Measurements from ENCODE around the gene MFSD6.

The MFSD6 gene

DNA sequence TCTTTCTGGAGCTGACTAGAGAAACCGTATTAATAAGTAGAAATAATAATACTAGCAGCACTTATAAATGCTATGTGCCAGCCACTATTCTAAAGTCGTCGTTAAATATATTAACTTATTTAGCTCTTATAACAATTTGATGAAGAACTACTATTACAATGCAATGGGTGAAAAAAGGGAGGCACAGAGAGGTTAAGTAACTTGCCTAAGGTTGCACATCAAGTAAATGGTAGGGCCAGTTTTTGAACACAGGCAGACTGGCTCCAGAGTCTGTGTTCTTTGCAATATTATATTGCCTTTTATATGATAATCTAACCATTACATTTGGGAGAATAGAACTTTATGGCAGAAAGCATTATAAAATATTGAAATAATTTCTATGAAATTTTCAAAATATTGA is 47.2 kb upstream of the MFSD6 start:
- H3K4me3 ChIP-seq (ENCODE audit: low read length), result no peak overlapping the region
- no peaks in the 10 kb centered on the region for H3F3A ChIP-seq (ENCODE audit: control insufficient read depth, insufficient read depth)
- no peaks in the 10 kb centered on the region for H3K4me1 ChIP-seq (ENCODE audit: control insufficient read depth, low read length)
- H3K27me3 ChIP-seq (ENCODE audit: control insufficient read depth, low read length), result no peaks in the 10 kb centered on the region
- H3K4me2 ChIP-seq (ENCODE audit: low read length), result no peak overlapping the region
- no peaks in the 10 kb centered on the region for H3K9me3 ChIP-seq (ENCODE audit: control insufficient read depth, insufficient read depth, low read length)
- H3K36me3 ChIP-seq (ENCODE audit: control insufficient read depth, low read length), result no peaks in the 10 kb centered on the region
- no peaks in the 10 kb centered on the region for H3K79me2 ChIP-seq (ENCODE audit: control insufficient read depth, low read length)
- H3K27ac ChIP-seq (ENCODE audit: low read depth, low read length), result no peak overlapping the region
- no peaks in the 10 kb centered on the region for H3K9me2 ChIP-seq (replicated peaks; ENCODE audit: control insufficient read depth, low read length)
- H4K20me1 ChIP-seq (ENCODE audit: control insufficient read depth, insufficient read depth, low read depth, low read length), result no peaks in the 10 kb centered on the region
- no peak for TF ChIP-seq EZH2phosphoT487 (IDR thresholded peaks at IDR 0.05; ENCODE audit: borderline replicate concordance, low read length)
- TF ChIP-seq, protein P1, sequence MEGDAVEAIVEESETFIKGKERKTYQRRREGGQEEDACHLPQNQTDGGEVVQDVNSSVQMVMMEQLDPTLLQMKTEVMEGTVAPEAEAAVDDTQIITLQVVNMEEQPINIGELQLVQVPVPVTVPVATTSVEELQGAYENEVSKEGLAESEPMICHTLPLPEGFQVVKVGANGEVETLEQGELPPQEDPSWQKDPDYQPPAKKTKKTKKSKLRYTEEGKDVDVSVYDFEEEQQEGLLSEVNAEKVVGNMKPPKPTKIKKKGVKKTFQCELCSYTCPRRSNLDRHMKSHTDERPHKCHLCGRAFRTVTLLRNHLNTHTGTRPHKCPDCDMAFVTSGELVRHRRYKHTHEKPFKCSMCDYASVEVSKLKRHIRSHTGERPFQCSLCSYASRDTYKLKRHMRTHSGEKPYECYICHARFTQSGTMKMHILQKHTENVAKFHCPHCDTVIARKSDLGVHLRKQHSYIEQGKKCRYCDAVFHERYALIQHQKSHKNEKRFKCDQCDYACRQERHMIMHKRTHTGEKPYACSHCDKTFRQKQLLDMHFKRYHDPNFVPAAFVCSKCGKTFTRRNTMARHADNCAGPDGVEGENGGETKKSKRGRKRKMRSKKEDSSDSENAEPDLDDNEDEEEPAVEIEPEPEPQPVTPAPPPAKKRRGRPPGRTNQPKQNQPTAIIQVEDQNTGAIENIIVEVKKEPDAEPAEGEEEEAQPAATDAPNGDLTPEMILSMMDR (IDR thresholded peaks at IDR 0.05; ENCODE audit: low read depth, low read length, poor library complexity, severe bottlenecking), result no peak

GRCh38 chr2:190361572-190361971 is 46.6 kb upstream of the MFSD6 start:
- H3F3A ChIP-seq (ENCODE audit: control insufficient read depth, insufficient read depth), result no peaks in the 10 kb centered on the region
- H3K79me2 ChIP-seq (ENCODE audit: control insufficient read depth, low read length), result no peaks in the 10 kb centered on the region
- H3K4me1 ChIP-seq (ENCODE audit: control insufficient read depth, low read length), result no peaks in the 10 kb centered on the region
- no peak overlapping the region for H3K4me2 ChIP-seq (ENCODE audit: low read length)
- H3K27me3 ChIP-seq (ENCODE audit: control insufficient read depth, low read length), result no peaks in the 10 kb centered on the region
- no peaks in the 10 kb centered on the region for H3K9me3 ChIP-seq (ENCODE audit: control insufficient read depth, insufficient read depth, low read length)
- H3K36me3 ChIP-seq (ENCODE audit: control insufficient read depth, low read length), result no peaks in the 10 kb centered on the region
- no peaks in the 10 kb centered on the region for H4K20me1 ChIP-seq (ENCODE audit: control insufficient read depth, insufficient read depth, low read depth, low read length)
- H3K9me2 ChIP-seq (replicated peaks; ENCODE audit: control insufficient read depth, low read length), result no peaks in the 10 kb centered on the region
- no peak overlapping the region for H3K27ac ChIP-seq (ENCODE audit: low read depth, low read length)
- TF ChIP-seq EZH2phosphoT487 (IDR thresholded peaks at IDR 0.05; ENCODE audit: borderline replicate concordance, low read length), result no peak
- TF ChIP-seq, protein P1 (IDR thresholded peaks at IDR 0.05; ENCODE audit: low read depth, low read length, poor library complexity, severe bottlenecking), result no peak
- H3K4me3 ChIP-seq (ENCODE audit: low read length), result no peak overlapping the region

- Histone ChIP-seq H3K27ac (ENCODE audit: low read depth, low read length) (no peak overlapping the region), H3K4me1 (ENCODE audit: control insufficient read depth, low read length) (no peaks in the 10 kb centered on the region), H3K27me3 (ENCODE audit: control insufficient read depth, low read length) (no peaks in the 10 kb centered on the region), H3K9me2 (replicated peaks; ENCODE audit: control insufficient read depth, low read length) (no peaks in the 10 kb centered on the region), H3K79me2 (ENCODE audit: control insufficient read depth, low read length) (no peaks in the 10 kb centered on the region), H3K9me3 (ENCODE audit: control insufficient read depth, insufficient read depth, low read length) (no peaks in the 10 kb centered on the region), H4K20me1 (ENCODE audit: control insufficient read depth, insufficient read depth, low read depth, low read length) (no peaks in the 10 kb centered on the region), H3F3A (ENCODE audit: control insufficient read depth, insufficient read depth) (no peaks in the 10 kb centered on the region), H3K36me3 (ENCODE audit: control insufficient read depth, low read length) (no peaks in the 10 kb centered on the region), H3K4me3 (ENCODE audit: low read length) (no peak overlapping the region), H3K4me2 (ENCODE audit: low read length) (no peak overlapping the region)
- TF ChIP-seq EZH2phosphoT487 (IDR thresholded peaks at IDR 0.05; ENCODE audit: borderline replicate concordance, low read length), result no peak
- TF ChIP-seq, protein P1 (IDR thresholded peaks at IDR 0.05; ENCODE audit: low read depth, low read length, poor library complexity, severe bottlenecking), result no peak
These were observed 45.3 kb upstream of the MFSD6 start for GRCh38 chr2:190362894-190363293.
